Mammary epithelial cell (primary cell): Measurements from ENCODE around the gene RBM20.

ENCODE experiments used
- CTCF ChIP-seq, 2 donors: IDR thresholded peaks in 1 of 2; conservative IDR thresholded peaks in 1 of 2; 2 replicates each; pipeline ENCODE4 v1.5.1; 2011 to 2012; ENCODE audit warnings: inconsistent platforms in 2 of 2, low read length in 2 of 2, mild to moderate bottlenecking in 2 of 2, control low read depth in 1 of 2, low read depth in 1 of 2; ENCODE audit not compliant: insufficient read depth in 1 of 2; ENCODE audit errors: extremely low read depth in 1 of 2
- EZH2 ChIP-seq: IDR thresholded peaks from 2 replicates; pipeline ENCODE4 v1.6.1; 2012; ENCODE audit warnings: low read length, inconsistent platforms, borderline replicate concordance

GRCh38 chr10:110682348-110682747 lies 38.2 kb downstream of the RBM20 start:
- no peak for TF ChIP-seq CTCF (conservative IDR thresholded peaks at IDR 0.05 in 1 of 2, IDR thresholded peaks at IDR 0.05 in 1 of 2; ENCODE audit: extremely low read depth in 1 of 2, insufficient read depth in 1 of 2, low read depth in 1 of 2, low read length in 2 of 2)
- no peak for TF ChIP-seq EZH2
